Effector memory CD4-positive, alpha-beta T cell (primary cell): ENCODE data around the gene PATJ.
"Not testable (repeated sequence)": the region's sequence is repeated elsewhere in the genome, so short reads cannot be mapped to it uniquely, and the experiment has no call there.

Experiments
- DNase-seq, 3 donors: peaks; one replicate each; pipeline ENCODE4 v3.0.0-alpha.2; 2020
- H3K27ac ChIP-seq: 2 replicates; pipeline ENCODE4 v1.7.0; 2013; ENCODE audit warnings: mild to moderate bottlenecking, low read length, moderate library complexity; ENCODE audit not compliant: insufficient read depth, poor library complexity, severe bottlenecking
- H3K27me3 ChIP-seq: replicated peaks from 2 replicates; pipeline ENCODE4 v1.7.0; 2013; ENCODE audit warnings: mild to moderate bottlenecking, low read length; ENCODE audit not compliant: insufficient read depth, control insufficient read depth, poor library complexity, severe bottlenecking
- H3K36me3 ChIP-seq: 2 replicates; pipeline ENCODE4 v1.7.0; 2013; ENCODE audit warnings: mild to moderate bottlenecking, low read length, moderate library complexity; ENCODE audit not compliant: control insufficient read depth, insufficient read depth
- H3K4me1 ChIP-seq: 2 replicates; pipeline ENCODE4 v1.7.0; 2013; ENCODE audit warnings: low read length, mild to moderate bottlenecking; ENCODE audit not compliant: control insufficient read depth, insufficient read depth, poor library complexity, severe bottlenecking
- H3K4me3 ChIP-seq: 2 replicates; pipeline ENCODE4 v1.7.0; 2013; ENCODE audit warnings: low read length, low read depth, mild to moderate bottlenecking; ENCODE audit not compliant: insufficient read depth, poor library complexity, severe bottlenecking
- H3K9me3 ChIP-seq: 2 replicates; pipeline ENCODE4 v1.7.0; 2013; ENCODE audit warnings: mild to moderate bottlenecking, low read length, moderate library complexity; ENCODE audit not compliant: control insufficient read depth

The PATJ gene

DNA sequence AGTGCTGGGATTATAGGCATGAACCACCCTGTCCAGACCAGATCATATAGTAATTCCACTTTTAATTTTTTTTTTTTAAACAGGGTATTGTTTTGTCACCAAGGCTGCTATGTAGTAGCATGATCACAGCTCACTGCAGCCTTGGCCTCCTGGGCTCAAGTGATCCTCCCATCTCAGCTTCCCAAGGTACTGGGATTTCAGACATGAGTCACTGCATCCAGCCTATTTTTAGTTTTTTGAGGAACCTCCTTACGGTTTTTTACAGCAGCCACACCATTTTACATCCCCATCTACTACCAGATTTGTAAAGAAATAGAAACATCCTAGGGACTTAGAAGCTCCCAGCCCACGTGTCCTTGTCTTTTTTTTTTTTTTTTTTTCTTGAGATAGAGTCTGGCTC, 476.3 kb downstream of the PATJ start:
- no peak overlapping the region for H3K27ac ChIP-seq
- no peaks in the 10 kb centered on the region for H3K9me3 ChIP-seq
- no peak overlapping the region for H3K4me3 ChIP-seq
- no peaks in the 10 kb centered on the region for H3K36me3 ChIP-seq
- DNase-seq = no peak
- no peaks in the 10 kb centered on the region for H3K27me3 ChIP-seq
- H3K4me1 ChIP-seq = no peaks in the 10 kb centered on the region

DNA sequence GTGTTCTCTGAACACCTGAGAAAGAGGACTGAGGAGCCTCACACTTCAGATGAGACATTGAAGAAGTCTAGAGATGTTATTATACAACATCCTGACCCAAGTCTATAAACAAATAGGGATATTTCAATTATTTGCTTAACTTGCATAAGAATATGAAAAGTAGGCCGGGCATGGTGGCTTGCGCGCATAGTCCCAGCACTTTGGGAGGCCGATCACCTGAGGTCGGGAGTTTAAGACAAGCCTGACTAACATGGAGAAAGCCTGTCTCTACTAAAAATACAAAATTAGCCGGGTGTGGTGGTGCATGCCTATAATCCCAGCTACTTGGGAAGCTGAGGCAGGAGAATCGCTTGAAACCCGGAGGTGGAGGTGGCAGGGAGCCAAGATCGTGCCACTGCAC, 478.2 kb downstream of the PATJ start:
- H3K9me3 ChIP-seq, H3K4me3 ChIP-seq, H3K4me1 ChIP-seq, H3K36me3 ChIP-seq, H3K27me3 ChIP-seq, H3K27ac ChIP-seq, DNase-seq: not testable (repeated sequence)

DNA sequence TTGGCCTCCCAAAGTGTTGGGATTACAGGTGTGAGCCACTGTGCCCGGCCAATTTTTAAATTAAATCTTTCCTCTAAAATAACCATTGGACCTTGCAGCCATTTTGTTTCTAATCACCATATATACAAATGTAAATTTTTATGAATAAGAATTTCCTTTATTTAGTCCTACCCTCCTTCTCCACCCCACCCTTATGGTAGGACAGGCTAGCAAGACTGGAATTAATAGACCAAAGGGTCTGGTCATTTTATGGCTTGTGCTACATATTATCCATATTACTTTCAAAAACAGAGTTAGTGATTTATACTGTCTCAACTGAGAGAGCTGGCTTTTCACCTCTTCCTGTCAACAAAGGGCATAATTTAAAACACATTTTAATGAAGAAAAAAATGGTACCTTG, 478.9 kb downstream of the PATJ start:
- H3K9me3 ChIP-seq = no peaks in the 10 kb centered on the region
- no peak overlapping the region for H3K27ac ChIP-seq
- no peak overlapping the region for H3K4me3 ChIP-seq
- no peaks in the 10 kb centered on the region for H3K4me1 ChIP-seq
- no peak for DNase-seq
- H3K27me3 ChIP-seq = no peaks in the 10 kb centered on the region
- H3K36me3 ChIP-seq = no peaks in the 10 kb centered on the region

DNA sequence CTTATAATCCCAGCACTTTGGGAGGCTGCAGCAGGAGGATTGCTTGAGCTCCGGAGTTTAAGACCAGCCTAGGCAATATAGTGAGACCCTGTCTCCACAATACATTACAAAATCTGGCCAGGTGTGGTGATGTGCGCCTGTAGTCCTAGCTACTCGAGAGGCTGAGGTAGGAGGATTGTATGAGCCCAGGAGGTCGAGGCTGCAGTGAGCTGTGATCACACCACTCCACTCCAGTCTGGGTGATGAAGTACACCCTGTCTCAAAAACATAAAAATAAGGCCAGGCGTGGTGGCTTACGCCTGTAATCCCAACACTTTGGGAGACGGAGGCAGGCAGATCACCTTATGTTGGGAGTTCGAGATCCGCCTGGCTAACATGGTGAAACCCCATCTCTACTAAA, 480.0 kb downstream of the PATJ start:
- Histone ChIP-seq H3K4me1 (no peaks in the 10 kb centered on the region), H3K27me3 (no peaks in the 10 kb centered on the region), H3K27ac (no peak overlapping the region), H3K9me3 (no peaks in the 10 kb centered on the region), H3K4me3 (no peak overlapping the region), H3K36me3 (no peaks in the 10 kb centered on the region)
- DNase-seq = no peak

DNA sequence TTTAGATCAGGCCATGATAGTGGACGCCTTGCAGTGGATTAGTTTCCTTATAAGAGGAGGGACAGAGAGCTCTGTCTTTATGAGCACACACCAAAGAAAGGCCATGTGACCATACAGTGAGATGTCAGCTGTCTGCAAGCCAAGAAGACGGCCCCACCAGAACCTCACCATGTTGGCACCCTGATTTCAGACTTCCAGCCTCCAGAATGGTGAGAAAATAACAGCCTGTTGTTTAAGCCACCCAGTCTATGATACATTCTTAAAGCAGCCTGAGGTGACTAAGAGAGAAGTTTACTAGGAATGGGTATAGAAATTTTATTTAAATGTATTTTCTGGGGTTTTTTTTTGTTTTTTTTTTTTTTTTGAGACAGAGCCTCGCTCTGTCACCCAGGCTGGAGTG, 481.9 kb downstream of the PATJ start:
- Histone ChIP-seq H3K36me3 (no peaks in the 10 kb centered on the region), H3K27me3 (no peaks in the 10 kb centered on the region), H3K4me1 (no peaks in the 10 kb centered on the region), H3K4me3 (no peak overlapping the region), H3K9me3 (no peaks in the 10 kb centered on the region), H3K27ac (no peak overlapping the region)
- no peak for DNase-seq

DNA sequence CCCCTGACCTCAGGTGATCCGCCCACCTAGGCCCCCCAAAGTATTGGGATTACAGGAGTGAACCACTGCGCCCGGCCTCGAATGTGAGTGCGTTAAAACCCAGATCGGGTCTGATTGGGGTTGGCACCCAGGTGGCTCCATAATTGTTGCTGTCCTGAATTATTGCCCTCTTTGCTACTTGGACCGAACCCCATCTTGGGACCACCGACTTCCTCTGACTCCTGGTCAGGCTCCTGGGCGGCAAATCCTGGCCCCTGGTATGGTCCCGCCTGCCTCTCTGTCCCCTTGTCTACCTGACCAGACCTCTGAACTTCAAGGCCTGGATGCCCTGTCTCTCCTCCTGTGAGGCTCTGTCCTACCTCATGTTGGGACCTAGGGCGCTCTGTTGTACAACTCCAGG, 485.2 kb downstream of the PATJ start:
- no peak overlapping the region for H3K4me3 ChIP-seq
- H3K27ac ChIP-seq = no peak overlapping the region
- H3K9me3 ChIP-seq = no peaks in the 10 kb centered on the region
- H3K4me1 ChIP-seq = no peaks in the 10 kb centered on the region
- H3K36me3 ChIP-seq = no peaks in the 10 kb centered on the region
- DNase-seq = no peak
- H3K27me3 ChIP-seq = no peaks in the 10 kb centered on the region
